ENCODE results near the gene CYP51A1. TPM values are rescaled to one million over a fixed set of nuclear protein-coding genes. Genes with fewer than 3 reads are reported as not detected.

The CYP51A1 gene
- total RNA-seq, 1 experiment from 2014 or later: 89.0 TPM

DNA sequence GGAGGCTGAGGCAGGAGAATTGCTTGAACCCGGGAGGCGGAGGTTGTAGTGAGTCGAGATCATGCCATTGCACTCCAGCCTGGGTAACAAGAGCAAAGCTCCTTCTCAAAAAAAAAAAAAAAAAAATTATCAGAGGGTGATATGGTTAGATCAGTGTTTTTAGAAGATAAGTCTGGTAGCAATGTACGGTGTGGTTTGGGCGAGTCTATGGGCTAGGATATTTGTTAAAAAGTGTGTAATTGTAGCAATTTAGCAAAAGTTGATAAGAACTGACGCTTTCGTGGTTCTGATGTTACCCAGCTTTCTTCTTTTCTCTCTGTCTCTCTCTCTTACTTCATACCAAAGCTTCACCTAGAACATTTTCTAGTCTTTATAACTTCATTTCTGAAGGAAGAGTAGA, 6.9 kb upstream of the CYP51A1 start:
- H3K9me3 ChIP-seq (ENCODE audit: insufficient read depth, low read depth): no peaks in the 10 kb centered on the region
- CTCF ChIA-PET: interaction anchor here (0.6 kb wide), 1 partner anchor 266 kb away, joined by 5 read pairs; no protein-coding TSS in a partner anchor

DNA sequence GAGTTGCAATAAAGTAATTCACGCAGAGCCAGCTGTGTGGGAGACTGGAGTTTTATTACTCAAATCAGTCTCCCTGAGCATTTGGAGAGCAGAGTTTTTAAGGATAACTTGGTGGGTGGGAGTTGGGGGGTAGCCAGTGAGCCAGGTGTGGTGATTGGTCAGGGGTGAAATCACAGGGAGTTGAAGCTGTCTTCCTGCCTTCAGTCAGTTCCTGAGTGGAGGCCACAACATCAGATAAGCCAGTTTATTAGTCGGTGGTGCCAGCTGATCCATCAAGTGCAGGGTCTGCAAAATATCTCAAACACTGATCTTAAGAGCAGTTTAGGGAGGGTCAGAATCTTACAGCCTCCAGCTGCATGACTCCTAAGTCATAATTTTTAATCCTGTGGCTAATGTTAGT, 3.3 kb upstream of the CYP51A1 start:
- Histone ChIP-seq H3K27ac (no peak overlapping the region), H3K4me1 (replicated peaks; ENCODE audit: insufficient read depth) (peaks cover 14% of the 10 kb centered on the region), H3K27me3 (ENCODE audit: insufficient read depth, low read depth) (no peaks in the 10 kb centered on the region), H3K36me3 (ENCODE audit: low read depth) (no peaks in the 10 kb centered on the region), H3K9me3 (ENCODE audit: insufficient read depth, low read depth) (no peaks in the 10 kb centered on the region), H3K9me2 (ENCODE audit: insufficient read depth) (no peaks in the 10 kb centered on the region), H2AFZ (no peak overlapping the region), H3K79me2 (ENCODE audit: low read depth) (peaks cover 17% of the 10 kb centered on the region), H3K4me3 (no peak overlapping the region), H3K4me2 (no peak overlapping the region), H3F3A (ENCODE audit: insufficient read depth, low read depth) (no peaks in the 10 kb centered on the region), H4K20me1 (ENCODE audit: insufficient read depth) (peaks cover 6% of the 10 kb centered on the region; the same call in 1 of the 2 replicates)
- DNase-seq: no peak
- ChIA-PET CTCF (interaction anchor here (0.6 kb wide), 1 partner anchor 80 kb away, joined by 6 read pairs; no protein-coding TSS in a partner anchor), POLR2A (ENCODE audit: unreplicated experiment) (no interaction called here)
- intact Hi-C loops (cut with micrococcal nuclease; ENCODE audit: unreplicated experiment): no loop called here
- TF ChIP-seq, protein P1, sequence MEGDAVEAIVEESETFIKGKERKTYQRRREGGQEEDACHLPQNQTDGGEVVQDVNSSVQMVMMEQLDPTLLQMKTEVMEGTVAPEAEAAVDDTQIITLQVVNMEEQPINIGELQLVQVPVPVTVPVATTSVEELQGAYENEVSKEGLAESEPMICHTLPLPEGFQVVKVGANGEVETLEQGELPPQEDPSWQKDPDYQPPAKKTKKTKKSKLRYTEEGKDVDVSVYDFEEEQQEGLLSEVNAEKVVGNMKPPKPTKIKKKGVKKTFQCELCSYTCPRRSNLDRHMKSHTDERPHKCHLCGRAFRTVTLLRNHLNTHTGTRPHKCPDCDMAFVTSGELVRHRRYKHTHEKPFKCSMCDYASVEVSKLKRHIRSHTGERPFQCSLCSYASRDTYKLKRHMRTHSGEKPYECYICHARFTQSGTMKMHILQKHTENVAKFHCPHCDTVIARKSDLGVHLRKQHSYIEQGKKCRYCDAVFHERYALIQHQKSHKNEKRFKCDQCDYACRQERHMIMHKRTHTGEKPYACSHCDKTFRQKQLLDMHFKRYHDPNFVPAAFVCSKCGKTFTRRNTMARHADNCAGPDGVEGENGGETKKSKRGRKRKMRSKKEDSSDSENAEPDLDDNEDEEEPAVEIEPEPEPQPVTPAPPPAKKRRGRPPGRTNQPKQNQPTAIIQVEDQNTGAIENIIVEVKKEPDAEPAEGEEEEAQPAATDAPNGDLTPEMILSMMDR (conservative IDR thresholded peaks at IDR 0.05): no peak
- TF ChIP-seq EZH2 (IDR thresholded peaks at IDR 0.05; ENCODE audit: low read depth): no peak
- no TSS peak for BruUV-seq (replicated peaks)

More for the DNA sequence above, 6.9 kb upstream of the CYP51A1 start:
- no TSS peak for BruUV-seq (replicated peaks)
- DNase-seq: no peak
- Histone ChIP-seq H3K36me3 (ENCODE audit: low read depth) (no peaks in the 10 kb centered on the region), H3K9me2 (ENCODE audit: insufficient read depth) (no peaks in the 10 kb centered on the region), H3K4me2 (no peak overlapping the region), H3K27ac (no peak overlapping the region), H3K79me2 (ENCODE audit: low read depth) (no peaks in the 10 kb centered on the region), H3K4me3 (no peak overlapping the region), H2AFZ (0 out of 2 replicates have a peak overlapping the region, but pooled peaks have one; percentile 12), H3F3A (ENCODE audit: insufficient read depth, low read depth) (no peaks in the 10 kb centered on the region), H3K4me1 (replicated peaks; ENCODE audit: insufficient read depth) (no peaks in the 10 kb centered on the region), H4K20me1 (ENCODE audit: insufficient read depth) (no peaks in the 10 kb centered on the region), H3K27me3 (ENCODE audit: insufficient read depth, low read depth) (no peaks in the 10 kb centered on the region)
- POLR2A ChIA-PET (ENCODE audit: unreplicated experiment): no interaction called here
- TF ChIP-seq, protein P1 (conservative IDR thresholded peaks at IDR 0.05): no peak
- no peak for TF ChIP-seq EZH2 (IDR thresholded peaks at IDR 0.05; ENCODE audit: low read depth)
- intact Hi-C loops (cut with micrococcal nuclease; ENCODE audit: unreplicated experiment): no loop called here

DNA sequence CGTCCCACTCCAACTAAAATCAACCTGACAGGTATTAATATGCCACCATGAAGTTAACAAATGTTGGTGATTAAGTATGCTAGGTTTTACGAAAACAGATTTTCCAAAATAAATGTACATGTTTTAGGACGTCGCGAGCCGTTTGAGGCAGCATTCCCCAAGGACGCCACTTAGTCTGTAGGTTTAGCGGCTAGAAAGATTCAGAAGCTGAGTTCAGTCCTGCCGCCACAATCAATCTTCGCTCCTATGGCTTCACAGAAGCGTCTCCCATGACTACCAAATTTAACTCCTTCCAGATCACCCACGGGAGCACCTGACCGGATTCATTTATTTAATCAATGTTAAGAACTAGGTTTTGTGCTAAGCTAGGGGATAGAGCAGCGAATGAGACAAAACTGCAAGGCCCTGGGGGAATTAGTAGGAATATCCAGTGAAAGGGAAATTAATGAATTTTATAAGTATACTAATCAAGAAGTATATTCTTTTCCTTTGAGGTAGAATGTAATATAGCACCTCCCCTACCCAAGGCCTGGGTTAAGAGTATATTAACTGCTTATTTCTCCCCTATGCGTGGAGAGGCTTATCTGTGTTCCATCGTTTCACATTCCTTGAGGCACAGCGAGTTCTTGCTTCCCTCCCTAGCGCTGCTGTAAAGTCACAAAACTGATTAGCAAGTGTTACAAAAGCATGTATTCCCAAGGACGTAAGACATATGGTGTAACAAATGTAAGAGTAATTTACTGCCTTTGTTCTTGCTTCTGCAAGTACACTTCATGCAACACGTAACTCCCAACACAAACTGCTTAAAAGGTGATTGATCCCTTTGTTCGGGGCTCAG, 994 bp upstream of the CYP51A1 start:
- CTCF ChIA-PET: interaction anchor here (0.7 kb wide), 1 partner anchor 38 kb away, joined by 7 read pairs; no protein-coding TSS in a partner anchor
- Histone ChIP-seq H3F3A (ENCODE audit: insufficient read depth, low read depth) (no peaks in the 10 kb centered on the region), H3K36me3 (ENCODE audit: low read depth) (peaks cover 11% of the 10 kb centered on the region), H3K4me1 (replicated peaks; ENCODE audit: insufficient read depth) (peaks cover 20% of the 10 kb centered on the region), H2AFZ (peak overlapping the region; percentile 85), H3K27ac (peak overlapping the region; percentile 73), H3K9me2 (ENCODE audit: insufficient read depth) (no peaks in the 10 kb centered on the region), H3K9me3 (ENCODE audit: insufficient read depth, low read depth) (no peaks in the 10 kb centered on the region), H3K4me2 (peak overlapping the region; percentile 86), H4K20me1 (ENCODE audit: insufficient read depth) (peaks cover 24% of the 10 kb centered on the region), H3K27me3 (ENCODE audit: insufficient read depth, low read depth) (no peaks in the 10 kb centered on the region), H3K4me3 (peak overlapping the region; percentile 65), H3K79me2 (ENCODE audit: low read depth) (peaks cover 40% of the 10 kb centered on the region)
- POLR2A ChIA-PET (ENCODE audit: unreplicated experiment): no interaction called here
- TF ChIP-seq, protein P1 (conservative IDR thresholded peaks at IDR 0.05): no peak
- no peak for TF ChIP-seq EZH2 (IDR thresholded peaks at IDR 0.05; ENCODE audit: low read depth)
- intact Hi-C loops (cut with micrococcal nuclease; ENCODE audit: unreplicated experiment): no loop called here
- BruUV-seq (replicated peaks): TSS peak; percentile 93
- no peak for DNase-seq
